Measurements from ENCODE around the gene CNTFR.

CNTFR gene

GRCh38 chr9:34544035-34544434 is 45.5 kb downstream of the CNTFR start:
- no peaks in the 10 kb centered on the region for H3K9me3 ChIP-seq (ENCODE audit: control insufficient read depth, insufficient read depth, low read length)
- H3K36me3 ChIP-seq (ENCODE audit: control insufficient read depth, low read length): no peaks in the 10 kb centered on the region
- no peak overlapping the region for H3K4me2 ChIP-seq (ENCODE audit: low read length)
- no peak overlapping the region for H3K4me3 ChIP-seq (ENCODE audit: low read length)
- 0 out of 2 replicates have a peak, but pooled peaks cover 4% of the 10 kb centered on the region for H3K27me3 ChIP-seq (ENCODE audit: control insufficient read depth, low read length)
- TF ChIP-seq, protein P1, sequence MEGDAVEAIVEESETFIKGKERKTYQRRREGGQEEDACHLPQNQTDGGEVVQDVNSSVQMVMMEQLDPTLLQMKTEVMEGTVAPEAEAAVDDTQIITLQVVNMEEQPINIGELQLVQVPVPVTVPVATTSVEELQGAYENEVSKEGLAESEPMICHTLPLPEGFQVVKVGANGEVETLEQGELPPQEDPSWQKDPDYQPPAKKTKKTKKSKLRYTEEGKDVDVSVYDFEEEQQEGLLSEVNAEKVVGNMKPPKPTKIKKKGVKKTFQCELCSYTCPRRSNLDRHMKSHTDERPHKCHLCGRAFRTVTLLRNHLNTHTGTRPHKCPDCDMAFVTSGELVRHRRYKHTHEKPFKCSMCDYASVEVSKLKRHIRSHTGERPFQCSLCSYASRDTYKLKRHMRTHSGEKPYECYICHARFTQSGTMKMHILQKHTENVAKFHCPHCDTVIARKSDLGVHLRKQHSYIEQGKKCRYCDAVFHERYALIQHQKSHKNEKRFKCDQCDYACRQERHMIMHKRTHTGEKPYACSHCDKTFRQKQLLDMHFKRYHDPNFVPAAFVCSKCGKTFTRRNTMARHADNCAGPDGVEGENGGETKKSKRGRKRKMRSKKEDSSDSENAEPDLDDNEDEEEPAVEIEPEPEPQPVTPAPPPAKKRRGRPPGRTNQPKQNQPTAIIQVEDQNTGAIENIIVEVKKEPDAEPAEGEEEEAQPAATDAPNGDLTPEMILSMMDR (IDR thresholded peaks at IDR 0.05; ENCODE audit: low read depth, low read length, poor library complexity, severe bottlenecking): no peak
- TF ChIP-seq EZH2phosphoT487 (IDR thresholded peaks at IDR 0.05; ENCODE audit: borderline replicate concordance, low read length): no peak
- H3K27ac ChIP-seq (ENCODE audit: low read depth, low read length): no peak overlapping the region
- H4K20me1 ChIP-seq (ENCODE audit: control insufficient read depth, insufficient read depth, low read depth, low read length): no peaks in the 10 kb centered on the region
- no peaks in the 10 kb centered on the region for H3K9me2 ChIP-seq (replicated peaks; ENCODE audit: control insufficient read depth, low read length)
- H3K79me2 ChIP-seq (ENCODE audit: control insufficient read depth, low read length): no peaks in the 10 kb centered on the region
- no peaks in the 10 kb centered on the region for H3K4me1 ChIP-seq (ENCODE audit: control insufficient read depth, low read length)
- no peaks in the 10 kb centered on the region for H3F3A ChIP-seq (ENCODE audit: control insufficient read depth, insufficient read depth)

- Histone ChIP-seq H3K4me2 (ENCODE audit: low read length) (no peak overlapping the region), H3K9me2 (replicated peaks; ENCODE audit: control insufficient read depth, low read length) (no peaks in the 10 kb centered on the region), H3K9me3 (ENCODE audit: control insufficient read depth, insufficient read depth, low read length) (no peaks in the 10 kb centered on the region), H3F3A (ENCODE audit: control insufficient read depth, insufficient read depth) (no peaks in the 10 kb centered on the region), H3K4me1 (ENCODE audit: control insufficient read depth, low read length) (no peaks in the 10 kb centered on the region), H4K20me1 (ENCODE audit: control insufficient read depth, insufficient read depth, low read depth, low read length) (no peaks in the 10 kb centered on the region), H3K27me3 (ENCODE audit: control insufficient read depth, low read length) (0 out of 2 replicates have a peak, but pooled peaks cover 4% of the 10 kb centered on the region), H3K27ac (ENCODE audit: low read depth, low read length) (no peak overlapping the region), H3K4me3 (ENCODE audit: low read length) (no peak overlapping the region), H3K79me2 (ENCODE audit: control insufficient read depth, low read length) (no peaks in the 10 kb centered on the region), H3K36me3 (ENCODE audit: control insufficient read depth, low read length) (no peaks in the 10 kb centered on the region)
- TF ChIP-seq, protein P1 (IDR thresholded peaks at IDR 0.05; ENCODE audit: low read depth, low read length, poor library complexity, severe bottlenecking): no peak
- TF ChIP-seq EZH2phosphoT487 (IDR thresholded peaks at IDR 0.05; ENCODE audit: borderline replicate concordance, low read length): no peak
Observed at GRCh38 chr9:34541540-34541939, 48.0 kb downstream of the CNTFR start.

DNA sequence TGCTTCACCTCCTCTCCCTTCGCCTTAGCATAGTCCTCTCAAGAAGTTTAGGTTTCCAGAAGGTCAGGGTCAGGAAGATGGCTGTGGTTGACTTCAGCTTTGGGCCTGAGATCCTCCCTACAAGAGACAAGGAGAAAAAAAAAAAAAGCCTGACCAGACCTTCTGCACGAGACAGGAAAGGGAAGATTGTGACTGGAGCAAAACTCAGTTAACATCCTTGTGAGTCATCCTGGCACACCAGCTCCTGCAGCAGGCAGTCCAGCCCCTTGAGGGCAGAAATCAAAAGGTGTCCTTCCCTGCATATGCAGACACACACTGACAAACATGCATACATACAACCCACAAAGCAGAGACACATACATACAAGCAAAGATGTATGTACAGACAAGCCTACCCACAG is 48.7 kb downstream of the CNTFR start:
- H4K20me1 ChIP-seq (ENCODE audit: control insufficient read depth, insufficient read depth, low read depth, low read length): no peaks in the 10 kb centered on the region
- no peak overlapping the region for H3K4me3 ChIP-seq (ENCODE audit: low read length)
- no peaks in the 10 kb centered on the region for H3K9me3 ChIP-seq (ENCODE audit: control insufficient read depth, insufficient read depth, low read length)
- no peaks in the 10 kb centered on the region for H3K9me2 ChIP-seq (replicated peaks; ENCODE audit: control insufficient read depth, low read length)
- no peak overlapping the region for H3K4me2 ChIP-seq (ENCODE audit: low read length)
- no peaks in the 10 kb centered on the region for H3F3A ChIP-seq (ENCODE audit: control insufficient read depth, insufficient read depth)
- no peaks in the 10 kb centered on the region for H3K79me2 ChIP-seq (ENCODE audit: control insufficient read depth, low read length)
- no peaks in the 10 kb centered on the region for H3K36me3 ChIP-seq (ENCODE audit: control insufficient read depth, low read length)
- H3K27ac ChIP-seq (ENCODE audit: low read depth, low read length): no peak overlapping the region
- no peaks in the 10 kb centered on the region for H3K4me1 ChIP-seq (ENCODE audit: control insufficient read depth, low read length)
- no peak for TF ChIP-seq EZH2phosphoT487 (IDR thresholded peaks at IDR 0.05; ENCODE audit: borderline replicate concordance, low read length)
- TF ChIP-seq, protein P1 (IDR thresholded peaks at IDR 0.05; ENCODE audit: low read depth, low read length, poor library complexity, severe bottlenecking): no peak
- peaks cover 4% of the 10 kb centered on the region; the same call in 1 of the 2 replicates for H3K27me3 ChIP-seq (ENCODE audit: control insufficient read depth, low read length)
